Thymus (tissue), 11 donors: Measurements from ENCODE around the gene RAB3GAP2. TPM values are rescaled to one million over a fixed set of nuclear protein-coding genes. Genes with fewer than 3 reads are reported as not detected.
A peak's percentile ranks its signal among the peaks of the same experiment; 100 is the strongest.

ENCODE experiments used
- DNase-seq, 9 donors: peaks; one replicate each; pipeline ENCODE4 v3.0.0-alpha.2; 2013; ENCODE audit warnings: low spot score in 9 of 9, low read depth in 6 of 9, missing footprints in 1 of 9
- H3K27ac ChIP-seq, 2 donors: one replicate each; pipeline ENCODE4 v1.5.1; 2013; ENCODE audit warnings: control low read depth in 1 of 2, low read depth in 1 of 2, low read length in 1 of 2, mild to moderate bottlenecking in 1 of 2, moderate library complexity in 1 of 2
- H3K27me3 ChIP-seq, 2 donors: one replicate each; pipeline ENCODE4 v1.5.1; 2013; ENCODE audit warnings: low read length in 1 of 2; ENCODE audit not compliant: control insufficient read depth in 2 of 2, insufficient read depth in 1 of 2
- H3K36me3 ChIP-seq, 2 donors: one replicate each; pipeline ENCODE4 v1.5.1; 2013; ENCODE audit warnings: low read length in 1 of 2, mild to moderate bottlenecking in 1 of 2, moderate library complexity in 1 of 2; ENCODE audit not compliant: control insufficient read depth in 2 of 2, insufficient read depth in 2 of 2
- H3K4me1 ChIP-seq, 2 donors: one replicate each; pipeline ENCODE4 v1.5.1; 2013; ENCODE audit warnings: low read length in 2 of 2; ENCODE audit not compliant: control insufficient read depth in 2 of 2, insufficient read depth in 2 of 2
- H3K4me3 ChIP-seq, 2 donors: one replicate each; pipeline ENCODE4 v1.5.1; 2013; ENCODE audit warnings: low read length in 2 of 2, control low read depth in 1 of 2, mild to moderate bottlenecking in 1 of 2
- H3K9me3 ChIP-seq, 2 donors: one replicate each; pipeline ENCODE4 v1.5.1; 2013; ENCODE audit warnings: low read length in 1 of 2, mild to moderate bottlenecking in 1 of 2; ENCODE audit not compliant: control insufficient read depth in 2 of 2, insufficient read depth in 1 of 2
- WGBS: extraction: QIAGEN DNeasy Blood & Tissue Kit; methylation state at CpG from one replicate; pipeline ENCODE4 v1.1.7; 2013; 5-methylcytosine and 5-hydroxymethylcytosine counted together
- polyA plus RNA-seq: library from polyadenylated mRNA; stranded (reverse); fragments of 200-250 nt; gene quantifications from one replicate; pipeline ENCODE4 v1.2.3, GENCODE V29; 2013
- total RNA-seq: library from RNA; stranded (reverse); fragments of 120-200 nt; gene quantifications from one replicate; pipeline ENCODE4 v1.2.4, GENCODE V29; 2013
- donor health status: healthy.

Gene RAB3GAP2
- total and polyA plus RNA-seq, 2 donors: 14.4 to 19.6 TPM

- WGBS: 98% methylated on average over 6 of the region's 6 CpGs
- H3K27me3 ChIP-seq: no peaks in the 10 kb centered on the region
- DNase-seq: no peak
These were observed 132.3 kb downstream of the RAB3GAP2 start for GRCh38 chr1:220139966-220140365.

GRCh38 chr1:220137019-220137786 lies 135.1 kb downstream of the RAB3GAP2 start:
- Histone ChIP-seq H3K9me3 (no peaks in the 10 kb centered on the region), H3K36me3 (peaks cover 14 to 68% of the 10 kb centered on the region in 2 donors), H3K4me1 (no peaks in the 10 kb centered on the region), H3K27me3 (no peaks in the 10 kb centered on the region), H3K27ac (no peak overlapping the region), H3K4me3 (no peak overlapping the region)
- 77% methylated on average over 9 of the region's 9 CpGs for WGBS
- peak in 3 of 9 donors; percentile 1 to 31 (median 2) for DNase-seq

More at GRCh38 chr1:220139966-220140365, 132.3 kb downstream of the RAB3GAP2 start:
- Histone ChIP-seq H3K4me3 (no peak overlapping the region), H3K27ac (no peak overlapping the region), H3K4me1 (no peaks in the 10 kb centered on the region), H3K9me3 (no peaks in the 10 kb centered on the region), H3K36me3 (peaks cover 11 to 55% of the 10 kb centered on the region in 2 donors)

GRCh38 chr1:220135755-220136154 lies 136.5 kb downstream of the RAB3GAP2 start:
- no peak for DNase-seq

GRCh38 chr1:220129479-220130210 lies 142.6 kb downstream of the RAB3GAP2 start:
- H3K4me3 ChIP-seq: no peak overlapping the region
- H3K36me3 ChIP-seq: peaks cover under 1 to 21% of the 10 kb centered on the region in 2 donors

More at GRCh38 chr1:220135755-220136154, 136.5 kb downstream of the RAB3GAP2 start:
- H3K27me3 ChIP-seq: no peaks in the 10 kb centered on the region
- no peaks in the 10 kb centered on the region for H3K4me1 ChIP-seq
- no peaks in the 10 kb centered on the region for H3K9me3 ChIP-seq
- H3K36me3 ChIP-seq: peaks cover 9 to 58% of the 10 kb centered on the region in 2 donors
- no peak overlapping the region for H3K4me3 ChIP-seq
- no peak overlapping the region for H3K27ac ChIP-seq
- 96% methylated on average over 2 of the region's 2 CpGs for WGBS

GRCh38 chr1:220127076-220127475 lies 145.2 kb downstream of the RAB3GAP2 start:
- Histone ChIP-seq H3K27me3 (no peaks in the 10 kb centered on the region), H3K4me3 (no peak overlapping the region), H3K9me3 (no peaks in the 10 kb centered on the region), H3K27ac (no peak overlapping the region), H3K4me1 (no peaks in the 10 kb centered on the region), H3K36me3 (peaks cover 0 to 11% of the 10 kb centered on the region in 2 donors)
- 98% methylated on average over 3 of the region's 3 CpGs for WGBS
- DNase-seq: no peak

More at GRCh38 chr1:220129479-220130210, 142.6 kb downstream of the RAB3GAP2 start:
- no peak for DNase-seq
- Histone ChIP-seq H3K27me3 (no peaks in the 10 kb centered on the region), H3K27ac (no peak overlapping the region), H3K4me1 (no peaks in the 10 kb centered on the region), H3K9me3 (no peaks in the 10 kb centered on the region)

GRCh38 chr1:220124542-220124941 lies 147.7 kb downstream of the RAB3GAP2 start:
- WGBS: 80% methylated on average over 1 of the region's 1 CpG
- DNase-seq: no peak
- no peak overlapping the region for H3K27ac ChIP-seq
- no peaks in the 10 kb centered on the region for H3K27me3 ChIP-seq
- H3K9me3 ChIP-seq: no peaks in the 10 kb centered on the region
- H3K4me1 ChIP-seq: no peaks in the 10 kb centered on the region
- peaks cover 0 to 9% of the 10 kb centered on the region in 2 donors for H3K36me3 ChIP-seq
- no peak overlapping the region for H3K4me3 ChIP-seq

GRCh38 chr1:220123889-220124288 lies 148.4 kb downstream of the RAB3GAP2 start:
- Histone ChIP-seq H3K27ac (no peak overlapping the region), H3K36me3 (peaks cover 0 to 7% of the 10 kb centered on the region in 2 donors), H3K4me1 (no peaks in the 10 kb centered on the region), H3K9me3 (no peaks in the 10 kb centered on the region), H3K27me3 (no peaks in the 10 kb centered on the region), H3K4me3 (no peak overlapping the region)
- peak in 2 of 9 donors; percentile 7 to 18 for DNase-seq

- Histone ChIP-seq H3K27ac (no peak overlapping the region), H3K27me3 (no peaks in the 10 kb centered on the region), H3K4me3 (no peak overlapping the region), H3K9me3 (no peaks in the 10 kb centered on the region), H3K4me1 (no peaks in the 10 kb centered on the region), H3K36me3 (peaks cover 0 to 3% of the 10 kb centered on the region in 2 donors)
- DNase-seq: no peak
These were observed 149.2 kb downstream of the RAB3GAP2 start for GRCh38 chr1:220123066-220123465.
